OCI-LY1 (cell line): ENCODE measurements around the gene VN1R4.
"Not testable (repeated sequence)": the region's sequence is repeated elsewhere in the genome, so short reads cannot be mapped to it uniquely, and the experiment has no call there.

ENCODE experiments used
- H2AFZ ChIP-seq: fragments of 200-600 bp; sonication (generic), shearing (Covaris generic); 2 replicates; pipeline ENCODE4 v1.6.0; 2014; ENCODE audit warnings: antibody characterized with exemption, mild to moderate bottlenecking, low read length
- H3F3A ChIP-seq: fragments of 200-600 bp; sonication (generic), shearing (Covaris generic); 2 replicates; pipeline ENCODE4 v1.6.0; 2014; ENCODE audit warnings: mild to moderate bottlenecking, antibody characterized with exemption, low read length, moderate library complexity; ENCODE audit not compliant: insufficient read depth
- H3K27ac ChIP-seq: fragments of 200-600 bp; sonication (generic); 2 replicates; pipeline ENCODE4 v1.5.1; 2014; ENCODE audit warnings: low read length, mixed run types, mild to moderate bottlenecking, low read depth; ENCODE audit not compliant: poor library complexity, severe bottlenecking
- H3K27me3 ChIP-seq: fragments of 200-600 bp; sonication (generic); 2 replicates; pipeline ENCODE4 v1.6.0; 2014; ENCODE audit warnings: antibody characterized with exemption, mild to moderate bottlenecking, low read length, moderate library complexity; ENCODE audit not compliant: insufficient read depth
- H3K36me3 ChIP-seq: fragments of 200-600 bp; sonication (generic); 2 replicates; pipeline ENCODE4 v1.6.1; 2014; ENCODE audit warnings: mild to moderate bottlenecking, antibody characterized with exemption, low read length, moderate library complexity, mixed read lengths; ENCODE audit not compliant: insufficient read depth
- H3K4me1 ChIP-seq: fragments of 200-600 bp; sonication (generic); 2 replicates; pipeline ENCODE4 v1.5.1; 2014; ENCODE audit warnings: mild to moderate bottlenecking, low read length, moderate library complexity; ENCODE audit not compliant: insufficient read depth, severe bottlenecking
- H3K4me2 ChIP-seq: fragments of 200-600 bp; sonication (generic), shearing (Covaris generic); 2 replicates; pipeline ENCODE4 v1.6.1; 2014; ENCODE audit warnings: low read length
- H3K4me3 ChIP-seq: fragments of 200-600 bp; sonication (generic); 2 replicates; pipeline ENCODE4 v1.5.1; 2014; ENCODE audit warnings: low read length, low read depth, mild to moderate bottlenecking, mixed read lengths; ENCODE audit not compliant: poor library complexity, severe bottlenecking
- H3K79me2 ChIP-seq: fragments of 200-600 bp; shearing (Covaris generic); 2 replicates; pipeline ENCODE4 v1.6.1; 2016; ENCODE audit warnings: mixed run types, low read length, mixed read lengths; ENCODE audit not compliant: insufficient read depth
- H3K9ac ChIP-seq: fragments of 200-600 bp; sonication (generic), shearing (Covaris generic); 2 replicates; pipeline ENCODE4 v1.6.1; 2014; ENCODE audit warnings: mild to moderate bottlenecking, low read length, mixed read lengths
- H3K9me2 ChIP-seq: fragments of 200-600 bp; sonication (generic), shearing (Covaris generic); 2 replicates; pipeline ENCODE4 v1.6.1; 2014; ENCODE audit warnings: low read depth, mild to moderate bottlenecking, low read length, mixed read lengths
- H3K9me3 ChIP-seq: fragments of 200-600 bp; shearing (Covaris generic); 2 replicates; pipeline ENCODE4 v1.6.1; 2014; ENCODE audit warnings: low read length, mixed read lengths
- H4K20me1 ChIP-seq: fragments of 200-600 bp; sonication (generic), shearing (Covaris generic); 2 replicates; pipeline ENCODE4 v1.6.0; 2016; ENCODE audit warnings: mild to moderate bottlenecking, low read length; ENCODE audit not compliant: insufficient read depth
- CTCF ChIP-seq: fragments of 200-600 bp; sonication (generic), shearing (Covaris generic); IDR thresholded peaks from 2 replicates; pipeline ENCODE4 v1.5.1; 2017; ENCODE audit warnings: mild to moderate bottlenecking, antibody characterized with exemption, low read length, moderate library complexity, mixed read lengths
- EZH2 ChIP-seq: fragments of 200-600 bp; sonication (generic), shearing (Covaris generic); IDR thresholded peaks from 2 replicates; pipeline ENCODE4 v1.8.0; 2017; ENCODE audit warnings: borderline replicate concordance, mixed run types, mild to moderate bottlenecking, antibody characterized with exemption, low read length, moderate library complexity, mixed read lengths

VN1R4 gene

GRCh38 chr19:53267623-53268022 lies at the start of gene VN1R4:
Gene VN1R4 (minus strand): TSS chr19:53267723. CDS start chr19:53267665, 58 bp downstream.
- H4K20me1 ChIP-seq, H3K79me2 ChIP-seq, H3F3A ChIP-seq, H3K9me3 ChIP-seq, H3K4me3 ChIP-seq, H3K9me2 ChIP-seq, H2AFZ ChIP-seq, H3K4me1 ChIP-seq, H3K9ac ChIP-seq, H3K4me2 ChIP-seq, H3K27me3 ChIP-seq, H3K27ac ChIP-seq, H3K36me3 ChIP-seq: not testable (repeated sequence)

GRCh38 chr19:53311897-53312296 lies 44.4 kb upstream of the VN1R4 start:
- H3F3A ChIP-seq, result no peaks in the 10 kb centered on the region
- no peaks in the 10 kb centered on the region for H3K79me2 ChIP-seq
- no peaks in the 10 kb centered on the region for H3K4me1 ChIP-seq
- no peaks in the 10 kb centered on the region for H3K27me3 ChIP-seq
- no peak overlapping the region for H3K4me3 ChIP-seq
- no peak overlapping the region for H3K27ac ChIP-seq
- H3K9me3 ChIP-seq, result no peaks in the 10 kb centered on the region
- no peak overlapping the region for H3K4me2 ChIP-seq
- H3K9ac ChIP-seq, result no peak overlapping the region
- no peaks in the 10 kb centered on the region for H3K9me2 ChIP-seq
- TF ChIP-seq EZH2 (no peak), CTCF (no peak)
- no peaks in the 10 kb centered on the region for H3K36me3 ChIP-seq
- H4K20me1 ChIP-seq, result no peaks in the 10 kb centered on the region
- no peak overlapping the region for H2AFZ ChIP-seq

GRCh38 chr19:53311044-53311443 lies 43.5 kb upstream of the VN1R4 start:
- Histone ChIP-seq H4K20me1 (no peaks in the 10 kb centered on the region), H3K9me3 (no peaks in the 10 kb centered on the region), H3K4me2 (no peak overlapping the region), H3K27me3 (no peaks in the 10 kb centered on the region), H3K27ac (no peak overlapping the region), H3K79me2 (no peaks in the 10 kb centered on the region), H3K4me1 (no peaks in the 10 kb centered on the region), H3K9ac (no peak overlapping the region), H3K4me3 (no peak overlapping the region), H3K9me2 (no peaks in the 10 kb centered on the region), H2AFZ (no peak overlapping the region), H3F3A (no peaks in the 10 kb centered on the region), H3K36me3 (no peaks in the 10 kb centered on the region)
- TF ChIP-seq EZH2 (no peak), CTCF (no peak)

- Histone ChIP-seq H3K4me2 (no peak overlapping the region), H3K27me3 (no peaks in the 10 kb centered on the region), H4K20me1 (no peaks in the 10 kb centered on the region), H3K9me2 (no peaks in the 10 kb centered on the region), H3K4me1 (no peaks in the 10 kb centered on the region), H3F3A (no peaks in the 10 kb centered on the region), H3K36me3 (no peaks in the 10 kb centered on the region), H3K4me3 (no peak overlapping the region), H3K27ac (no peak overlapping the region), H3K9ac (no peak overlapping the region), H3K79me2 (no peaks in the 10 kb centered on the region), H2AFZ (no peak overlapping the region), H3K9me3 (no peaks in the 10 kb centered on the region)
- no peak for TF ChIP-seq CTCF
- TF ChIP-seq EZH2, result no peak
These were observed 40.9 kb upstream of the VN1R4 start for GRCh38 chr19:53308339-53308811.

GRCh38 chr19:53301341-53301740 lies 33.8 kb upstream of the VN1R4 start:
- H3K27me3 ChIP-seq, H2AFZ ChIP-seq, H3K9ac ChIP-seq, H3K9me2 ChIP-seq, H3K27ac ChIP-seq, H3K36me3 ChIP-seq, H3K4me1 ChIP-seq, H3K4me2 ChIP-seq, H3K9me3 ChIP-seq, H3K4me3 ChIP-seq, H4K20me1 ChIP-seq, H3K79me2 ChIP-seq, H3F3A ChIP-seq: not testable (repeated sequence)
